Lung (tissue), 16 donors: Measurements from ENCODE around the gene RAB12. TPM values are rescaled to one million over a fixed set of nuclear protein-coding genes. Genes with fewer than 3 reads are reported as not detected.

Experiments
- ATAC-seq: fragments of 200-7000 bp; cut with Tn5 transposase; one replicate; pipeline ENCODE4 v1.9.1; 2020; ENCODE audit warnings: moderate number of reproducible peaks; ENCODE audit not compliant: insufficient read depth, low FRiP score
- DNase-seq, 3 donors: peaks; one replicate each; pipeline ENCODE4 v3.0.0-alpha.2; 2013 to 2017
- H3K27ac ChIP-seq, 2 donors: one replicate each; pipeline ENCODE4 v1.5.1; 2013; ENCODE audit warnings: mild to moderate bottlenecking in 2 of 2, moderate library complexity in 2 of 2, control low read depth in 1 of 2, inconsistent platforms in 1 of 2, low read depth in 1 of 2, low read length in 1 of 2
- H3K27me3 ChIP-seq, 3 donors: one replicate each; pipeline ENCODE4 v1.5.1; 2013; ENCODE audit warnings: low read length in 2 of 3; ENCODE audit not compliant: control insufficient read depth in 3 of 3, insufficient read depth in 3 of 3
- H3K36me3 ChIP-seq, 4 donors: one replicate each; pipeline ENCODE4 v1.5.1; 2013; ENCODE audit warnings: low read length in 4 of 4, mild to moderate bottlenecking in 1 of 4, moderate library complexity in 1 of 4; ENCODE audit not compliant: control insufficient read depth in 4 of 4, insufficient read depth in 4 of 4
- H3K4me1 ChIP-seq, 5 donors: one replicate each; pipeline ENCODE4 v1.5.1; 2013; ENCODE audit warnings: low read length in 5 of 5, mild to moderate bottlenecking in 2 of 5, moderate library complexity in 1 of 5; ENCODE audit not compliant: control insufficient read depth in 5 of 5, insufficient read depth in 5 of 5
- H3K4me3 ChIP-seq: one replicate; pipeline ENCODE4 v1.5.1; 2013; ENCODE audit warnings: mild to moderate bottlenecking, control low read depth, moderate library complexity
- H3K9ac ChIP-seq, 2 donors: one replicate each; pipeline ENCODE4 v1.5.1; 2013; ENCODE audit warnings: low read length in 2 of 2, control low read depth in 1 of 2; ENCODE audit not compliant: insufficient read depth in 1 of 2
- H3K9me3 ChIP-seq, 4 donors: one replicate each; pipeline ENCODE4 v1.5.1; 2013; ENCODE audit warnings: low read length in 3 of 4, mild to moderate bottlenecking in 1 of 4, moderate library complexity in 1 of 4; ENCODE audit not compliant: control insufficient read depth in 4 of 4, insufficient read depth in 3 of 4
- WGBS, 2 donors: extraction: QIAGEN DNeasy Blood & Tissue Kit; methylation state at CpG; one replicate each; pipeline ENCODE4 v1.1.7; 2013; 5-methylcytosine and 5-hydroxymethylcytosine counted together
- long read RNA-seq, 5 donors: transcript quantifications; one replicate each; lab custom pipeline, GENCODE V29; 2026
- polyA plus RNA-seq, 2 donors: library from polyadenylated mRNA; stranded (reverse); fragments of 200-250 nt; gene quantifications; one replicate each; pipeline ENCODE4 v1.2.1, GENCODE V29; 2013
- total RNA-seq, 2 donors: library from RNA; depleted of rRNA in 1 of 2; stranded (reverse); fragments of >200 nt in 1 of 2; gene quantifications; one replicate each; pipeline ENCODE4 v1.2.1, GENCODE V29; 2014 to 2021
- TF ChIP-seq, protein P1 (sequence below): IDR thresholded peaks from 2 replicates; pipeline ENCODE4 v1.5.1; 2012; ENCODE audit warnings: mild to moderate bottlenecking; ENCODE audit errors: control extremely low read depth, extremely low read depth
- donor health status: control.
- donor health status: control.
- donor health status: Bipolar disorder and iron deficiency.
- donor health status: healthy.
- donor health status: DM: yes; HTN: yes; CAD: no.

RAB12 gene
- total RNA-seq (10 to 100 TPM; 36.3 to 74.5 TPM), polyA plus RNA-seq (10 to 100 TPM; 26.7 to 42.1 TPM)
- long read RNA-seq, donor 1, transcript RAB12-203 (6 exons, 2,145 nt) = major isoform, 19 of 92 reads
- long read RNA-seq, donor 1, partial matches to known transcripts = 73 of 92 reads
- long read RNA-seq, donor 1, other reads (novel, unspliced or antisense) = 0 of 92 reads
- long read RNA-seq, donor 2, partial matches to known transcripts = 0 of 3 reads
- long read RNA-seq, donor 2, other reads (novel, unspliced or antisense) = 0 of 3 reads
- long read RNA-seq, donor 3, transcript RAB12-203 (6 exons, 2,145 nt) = major isoform, 6 of 7 reads
- long read RNA-seq, donor 3, partial matches to known transcripts = 0 of 7 reads
- long read RNA-seq, donor 3, other reads (novel, unspliced or antisense) = 0 of 7 reads
- long read RNA-seq, donor 4, transcript RAB12-203 (6 exons, 2,145 nt) = major isoform, 5 of 5 reads
- long read RNA-seq, donor 4, partial matches to known transcripts = 0 of 5 reads
- long read RNA-seq, donor 4, other reads (novel, unspliced or antisense) = 0 of 5 reads
- long read RNA-seq, donor 5, transcript RAB12-203 (6 exons, 2,145 nt) = major isoform, 8 of 8 reads
- long read RNA-seq, donor 5, partial matches to known transcripts = 0 of 8 reads
- long read RNA-seq, donor 5, other reads (novel, unspliced or antisense) = 0 of 8 reads

DNA sequence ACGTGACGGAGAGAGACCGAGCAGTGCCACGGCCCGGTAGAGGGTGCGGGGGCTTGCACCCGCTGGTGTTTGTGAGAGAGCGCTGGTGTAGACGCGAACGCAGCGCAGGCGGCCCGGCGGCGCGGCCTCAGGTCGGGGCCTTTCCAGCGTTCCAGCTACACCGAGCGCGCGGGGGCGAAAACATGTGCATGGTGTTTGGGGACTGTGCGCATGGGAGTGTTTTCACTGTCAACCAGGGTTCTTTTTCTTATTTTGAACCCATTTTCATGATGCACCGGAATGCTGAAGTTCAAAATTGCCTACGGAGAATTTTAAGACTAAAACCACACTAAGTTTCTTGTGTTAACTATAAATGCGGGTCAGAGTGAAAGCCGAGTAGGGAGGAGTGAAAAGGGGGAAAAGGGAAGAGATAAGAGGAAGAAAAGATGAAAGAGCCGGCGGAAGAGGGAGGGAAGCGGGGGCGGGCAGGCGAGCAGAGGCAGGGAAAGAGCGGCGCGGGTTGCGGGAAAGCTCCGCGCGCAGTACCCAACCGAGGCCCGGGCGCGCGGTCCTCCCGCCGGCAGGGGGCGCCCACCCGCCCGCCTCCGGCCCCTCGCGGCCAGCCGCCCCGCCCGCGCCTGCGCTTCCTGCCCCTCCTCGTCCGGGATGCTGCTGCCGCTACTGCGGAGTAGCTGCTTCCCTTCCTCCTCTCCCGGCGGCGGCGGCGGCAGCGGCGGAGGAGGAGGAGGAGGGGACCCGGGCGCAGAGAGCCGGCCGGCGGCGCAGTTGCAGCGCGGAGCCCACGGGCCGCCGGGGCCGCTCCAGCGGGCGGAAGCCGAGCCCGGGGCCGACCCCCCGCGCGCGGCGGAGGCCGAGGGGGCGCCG lies at the start of gene RAB12:
Gene RAB12 (plus strand): TSS at position 643 of the 864 bp plus-strand sequence. CDS start 3 bp downstream, at position 646.
- Histone ChIP-seq H3K27me3 (no peaks in the 10 kb centered on the region), H3K27ac (peak within 1 kb of the TSS; percentile 82 to 96), H3K9me3 (no peaks in the 10 kb centered on the region), H3K9ac (peak within 1 kb of the TSS in 1 of 2 donors; percentile 57), H3K36me3 (peaks cover 0 to 6% (median 2%) of the 10 kb centered on the region in 4 donors), H3K4me3 (peak within 1 kb of the TSS; percentile 94), H3K4me1 (peaks cover 0 to 23% (median 12%) of the 10 kb centered on the region in 5 donors)
- TF ChIP-seq, protein P1, sequence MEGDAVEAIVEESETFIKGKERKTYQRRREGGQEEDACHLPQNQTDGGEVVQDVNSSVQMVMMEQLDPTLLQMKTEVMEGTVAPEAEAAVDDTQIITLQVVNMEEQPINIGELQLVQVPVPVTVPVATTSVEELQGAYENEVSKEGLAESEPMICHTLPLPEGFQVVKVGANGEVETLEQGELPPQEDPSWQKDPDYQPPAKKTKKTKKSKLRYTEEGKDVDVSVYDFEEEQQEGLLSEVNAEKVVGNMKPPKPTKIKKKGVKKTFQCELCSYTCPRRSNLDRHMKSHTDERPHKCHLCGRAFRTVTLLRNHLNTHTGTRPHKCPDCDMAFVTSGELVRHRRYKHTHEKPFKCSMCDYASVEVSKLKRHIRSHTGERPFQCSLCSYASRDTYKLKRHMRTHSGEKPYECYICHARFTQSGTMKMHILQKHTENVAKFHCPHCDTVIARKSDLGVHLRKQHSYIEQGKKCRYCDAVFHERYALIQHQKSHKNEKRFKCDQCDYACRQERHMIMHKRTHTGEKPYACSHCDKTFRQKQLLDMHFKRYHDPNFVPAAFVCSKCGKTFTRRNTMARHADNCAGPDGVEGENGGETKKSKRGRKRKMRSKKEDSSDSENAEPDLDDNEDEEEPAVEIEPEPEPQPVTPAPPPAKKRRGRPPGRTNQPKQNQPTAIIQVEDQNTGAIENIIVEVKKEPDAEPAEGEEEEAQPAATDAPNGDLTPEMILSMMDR = peak; percentile 7
- WGBS, 2 donors = 2% methylated on average over 60 to 95 of the region's 95 CpGs
- DNase-seq (peak; percentile 86 to 93 (median 90)), ATAC-seq (peak; percentile 93)

GRCh38 chr18:8559612-8560186 lies 49.5 kb upstream of the RAB12 start:
- peaks cover 0 to 7% (median 0%) of the 10 kb centered on the region in 5 donors for H3K4me1 ChIP-seq
- no peaks in the 10 kb centered on the region for H3K36me3 ChIP-seq
- TF ChIP-seq, protein P1 = no peak
- no peak for ATAC-seq
- WGBS, 2 donors = 58 to 81% methylated on average over 4 of the region's 4 CpGs
- H3K27ac ChIP-seq = no peak overlapping the region
- H3K9ac ChIP-seq = no peak overlapping the region
- no peak overlapping the region for H3K4me3 ChIP-seq
- no peak for DNase-seq
- H3K27me3 ChIP-seq = no peaks in the 10 kb centered on the region
- H3K9me3 ChIP-seq = no peaks in the 10 kb centered on the region

GRCh38 chr18:8561123-8561910 lies 47.9 kb upstream of the RAB12 start:
- TF ChIP-seq, protein P1 = no peak
- Histone ChIP-seq H3K4me1 (peaks cover 0 to 7% (median 0%) of the 10 kb centered on the region in 5 donors), H3K9me3 (no peaks in the 10 kb centered on the region), H3K9ac (no peak overlapping the region), H3K27ac (peak overlapping the region in 1 of 2 donors; percentile 65), H3K27me3 (no peaks in the 10 kb centered on the region), H3K4me3 (no peak overlapping the region), H3K36me3 (no peaks in the 10 kb centered on the region)
- ATAC-seq = no peak
- WGBS, 2 donors = 81 to 95% methylated on average over 8 of the region's 8 CpGs
- no peak for DNase-seq
